IPS-18a (cell line): ENCODE measurements around the gene PDE4D.

Experiments used
- H3K27ac ChIP-seq: one replicate; pipeline ENCODE4 v1.5.1; 2013; ENCODE audit warnings: low read length
- H3K27me3 ChIP-seq: one replicate; pipeline ENCODE4 v1.6.1; 2013; ENCODE audit warnings: mild to moderate bottlenecking, low read length; ENCODE audit not compliant: control insufficient read depth, insufficient read depth
- H3K36me3 ChIP-seq: one replicate; pipeline ENCODE4 v1.6.1; 2013; ENCODE audit warnings: low read depth, low read length; ENCODE audit not compliant: control insufficient read depth
- H3K4me1 ChIP-seq: one replicate; pipeline ENCODE4 v1.6.1; 2013; ENCODE audit warnings: low read depth, low read length; ENCODE audit not compliant: control insufficient read depth
- H3K4me3 ChIP-seq: one replicate; pipeline ENCODE4 v1.5.1; 2013; ENCODE audit warnings: low read length
- H3K9ac ChIP-seq: one replicate; pipeline ENCODE4 v1.6.1; 2013; ENCODE audit warnings: mild to moderate bottlenecking, low read length, moderate library complexity
- H3K9me3 ChIP-seq: one replicate; pipeline ENCODE4 v1.6.1; 2013; ENCODE audit warnings: low read depth, low read length; ENCODE audit not compliant: control insufficient read depth

Gene PDE4D

DNA sequence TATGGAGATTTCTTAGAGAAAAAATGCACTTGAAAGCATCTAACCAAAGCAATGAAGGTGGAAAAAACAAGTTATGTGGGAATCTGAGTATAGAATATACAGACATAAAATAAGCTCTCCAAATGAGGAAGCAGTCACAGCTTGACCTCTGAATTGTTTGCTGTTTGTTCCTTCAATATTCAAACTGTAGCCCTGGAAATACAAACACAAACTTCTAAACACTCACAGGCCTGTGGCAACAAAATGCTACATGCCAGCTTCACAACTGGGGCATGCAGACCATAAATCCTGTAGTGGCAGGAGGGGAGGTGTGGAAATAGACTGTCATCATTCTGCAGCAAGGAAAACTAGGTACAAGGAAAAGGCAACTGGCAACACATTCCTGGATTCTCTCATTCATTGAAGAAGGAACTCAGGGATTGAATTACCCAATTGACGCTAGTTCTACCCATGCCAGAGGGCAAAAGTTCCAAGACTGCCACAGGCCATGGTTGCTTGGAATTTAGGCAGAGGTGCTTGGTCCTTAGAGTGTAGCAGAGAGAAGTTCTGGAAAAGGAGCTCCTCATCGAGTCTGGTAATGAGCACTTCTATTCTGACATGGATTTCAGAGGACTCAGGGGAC, 349.6 kb downstream of the PDE4D start:
- Histone ChIP-seq H3K9ac (no peak overlapping the region), H3K27ac (no peak overlapping the region), H3K27me3 (no peaks in the 10 kb centered on the region), H3K9me3 (no peaks in the 10 kb centered on the region), H3K4me3 (no peak overlapping the region), H3K36me3 (no peaks in the 10 kb centered on the region), H3K4me1 (no peaks in the 10 kb centered on the region)

DNA sequence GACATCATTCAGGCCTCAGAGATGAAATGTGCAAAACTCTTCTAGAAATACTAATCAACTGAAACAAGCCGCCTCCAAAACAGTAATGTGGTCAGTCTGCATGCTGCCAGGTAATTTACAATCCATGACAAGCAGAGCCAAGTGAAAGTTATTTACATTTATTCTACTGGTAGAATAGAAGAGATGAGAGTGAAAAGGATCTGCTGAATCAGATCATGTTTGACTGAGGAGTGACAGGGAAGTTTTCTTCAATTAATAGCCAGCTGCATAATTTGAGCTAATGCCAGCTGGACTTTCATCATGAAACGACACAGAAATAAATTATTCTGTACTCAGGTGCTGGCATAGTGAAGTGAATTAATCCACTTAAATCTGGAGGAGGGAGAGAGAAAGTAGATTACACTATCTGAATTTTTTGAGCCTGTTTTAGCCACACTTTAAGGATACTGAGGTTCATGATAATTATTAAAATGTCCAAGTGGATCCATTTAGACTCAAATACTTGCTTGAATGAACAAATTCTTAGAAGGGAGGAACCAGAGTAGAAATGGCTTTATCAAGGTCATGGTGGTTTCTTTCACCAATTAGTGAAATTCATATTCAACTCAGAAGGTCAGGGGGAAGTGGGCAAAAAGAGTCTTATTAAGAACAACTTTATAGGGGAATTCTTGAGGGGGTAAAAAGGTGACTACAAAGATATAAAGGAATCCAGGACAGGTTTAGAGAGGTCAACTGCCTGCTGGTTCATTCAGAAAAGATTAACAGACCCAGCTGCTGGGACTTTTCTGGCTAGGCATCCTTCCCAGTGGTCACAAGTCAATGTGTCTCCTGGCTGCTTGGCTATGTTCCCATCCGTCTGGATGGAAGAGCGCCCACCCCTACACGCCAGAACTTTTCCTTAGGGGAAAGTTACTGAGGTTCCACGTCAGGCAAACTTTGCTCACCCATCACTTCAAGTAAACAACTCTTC, 350.4 kb downstream of the PDE4D start:
- Histone ChIP-seq H3K4me1 (no peaks in the 10 kb centered on the region), H3K9me3 (no peaks in the 10 kb centered on the region), H3K27ac (no peak overlapping the region), H3K27me3 (no peaks in the 10 kb centered on the region), H3K4me3 (no peak overlapping the region), H3K36me3 (no peaks in the 10 kb centered on the region), H3K9ac (no peak overlapping the region)

DNA sequence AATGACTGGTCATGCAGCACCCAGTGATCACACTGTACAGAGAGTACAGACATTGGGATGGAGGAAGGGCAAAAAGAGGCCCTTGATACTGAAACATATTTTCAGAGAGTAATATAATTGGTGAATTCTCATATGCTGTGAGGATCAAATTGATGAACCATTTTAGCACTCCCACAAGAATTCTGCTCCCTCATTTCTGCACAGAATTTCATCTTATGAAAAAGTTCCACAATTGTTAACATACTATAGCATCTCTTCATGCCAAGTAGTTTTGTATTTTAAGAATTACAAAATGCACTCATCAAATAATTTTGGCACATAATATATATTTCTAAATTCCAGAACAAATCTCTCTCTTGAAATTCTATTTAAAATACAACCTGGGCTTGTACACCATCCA, 351.2 kb downstream of the PDE4D start:
- Histone ChIP-seq H3K4me3 (no peak overlapping the region), H3K27me3 (no peaks in the 10 kb centered on the region), H3K9me3 (no peaks in the 10 kb centered on the region), H3K4me1 (no peaks in the 10 kb centered on the region), H3K36me3 (no peaks in the 10 kb centered on the region), H3K9ac (no peak overlapping the region), H3K27ac (no peak overlapping the region)

DNA sequence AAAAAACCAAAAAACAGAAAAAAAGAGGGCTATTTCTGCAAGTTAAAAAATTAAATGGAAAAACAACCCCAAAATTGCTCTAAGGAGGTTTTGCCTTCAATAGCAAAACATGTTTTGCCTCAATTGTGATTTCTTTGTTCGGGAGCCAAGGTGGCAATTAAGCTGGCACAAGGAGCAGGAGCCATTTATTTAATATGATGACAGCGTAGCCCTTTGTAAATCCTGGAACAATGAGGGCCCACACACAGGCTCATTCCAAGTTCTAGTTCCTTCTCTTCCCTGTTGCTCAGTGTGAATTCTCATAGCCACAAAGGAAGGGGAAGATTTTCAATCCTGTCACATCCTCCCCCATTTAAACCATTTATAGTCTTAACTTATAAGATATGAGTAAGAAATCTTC, 353.2 kb downstream of the PDE4D start:
- Histone ChIP-seq H3K4me1 (no peaks in the 10 kb centered on the region), H3K9me3 (no peaks in the 10 kb centered on the region), H3K36me3 (no peaks in the 10 kb centered on the region), H3K4me3 (no peak overlapping the region), H3K27me3 (no peaks in the 10 kb centered on the region), H3K27ac (no peak overlapping the region), H3K9ac (no peak overlapping the region)

DNA sequence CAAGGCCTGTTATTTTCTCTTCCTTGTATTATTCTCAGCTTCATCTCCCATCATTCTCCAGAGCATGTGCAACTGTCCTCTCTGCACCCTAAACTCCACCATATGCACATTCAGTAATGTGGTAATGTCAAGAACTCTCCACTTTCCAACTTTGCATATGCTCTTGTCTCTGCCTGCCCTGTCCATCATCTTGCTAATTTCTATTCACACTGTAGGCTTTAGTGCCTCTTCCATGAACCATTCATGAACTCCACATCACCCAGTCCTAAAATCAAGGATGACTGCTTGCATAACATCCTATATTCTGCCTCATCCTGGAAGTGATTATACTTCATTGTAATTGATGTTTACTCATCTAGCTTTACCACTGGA, 354.8 kb downstream of the PDE4D start:
- H3K36me3 ChIP-seq: no peaks in the 10 kb centered on the region
- H3K27ac ChIP-seq: no peak overlapping the region
- no peaks in the 10 kb centered on the region for H3K27me3 ChIP-seq
- H3K9me3 ChIP-seq: no peaks in the 10 kb centered on the region
- no peak overlapping the region for H3K4me3 ChIP-seq
- no peak overlapping the region for H3K9ac ChIP-seq
- H3K4me1 ChIP-seq: no peaks in the 10 kb centered on the region

DNA sequence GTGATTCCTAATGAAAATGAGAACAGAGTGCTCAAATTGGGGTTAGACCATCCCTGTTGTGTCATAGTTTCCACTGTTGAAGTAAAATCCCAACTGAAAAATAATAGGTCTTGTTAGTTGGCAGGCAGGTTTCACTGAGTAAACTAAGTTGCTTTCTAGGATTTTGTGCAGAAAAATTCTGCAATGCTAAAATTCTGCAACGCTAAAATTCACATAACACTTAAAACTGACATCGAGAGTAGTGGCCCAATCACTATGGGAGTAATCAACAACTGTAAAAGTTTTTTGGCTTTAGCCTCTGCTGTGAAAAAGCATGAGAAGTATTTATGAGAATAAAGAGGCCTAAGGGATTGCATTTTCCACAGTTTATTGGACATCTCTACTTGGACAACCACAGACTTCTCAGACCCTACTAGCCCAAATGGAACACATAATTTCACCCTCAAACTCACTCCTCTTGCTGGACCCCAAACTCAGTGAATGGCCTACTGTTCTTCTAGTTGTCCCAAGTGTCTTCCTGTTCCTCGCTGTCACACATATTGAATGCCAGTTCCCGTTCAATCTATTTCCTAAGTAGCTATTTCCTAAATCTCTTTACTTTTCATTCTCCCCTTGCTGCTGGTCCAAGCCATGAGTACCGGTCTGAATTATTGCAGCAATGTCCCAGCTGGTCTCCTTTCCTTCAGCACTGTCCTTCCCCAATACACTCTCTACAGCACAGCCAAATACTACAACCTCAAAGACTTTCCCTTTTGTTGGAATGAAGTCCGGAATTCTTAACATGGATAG, 355.4 kb downstream of the PDE4D start:
- H3K4me1 ChIP-seq: peaks cover 4% of the 10 kb centered on the region
- no peak overlapping the region for H3K27ac ChIP-seq
- H3K36me3 ChIP-seq: no peaks in the 10 kb centered on the region
- no peaks in the 10 kb centered on the region for H3K27me3 ChIP-seq
- H3K4me3 ChIP-seq: no peak overlapping the region
- H3K9me3 ChIP-seq: no peaks in the 10 kb centered on the region
- H3K9ac ChIP-seq: no peak overlapping the region

DNA sequence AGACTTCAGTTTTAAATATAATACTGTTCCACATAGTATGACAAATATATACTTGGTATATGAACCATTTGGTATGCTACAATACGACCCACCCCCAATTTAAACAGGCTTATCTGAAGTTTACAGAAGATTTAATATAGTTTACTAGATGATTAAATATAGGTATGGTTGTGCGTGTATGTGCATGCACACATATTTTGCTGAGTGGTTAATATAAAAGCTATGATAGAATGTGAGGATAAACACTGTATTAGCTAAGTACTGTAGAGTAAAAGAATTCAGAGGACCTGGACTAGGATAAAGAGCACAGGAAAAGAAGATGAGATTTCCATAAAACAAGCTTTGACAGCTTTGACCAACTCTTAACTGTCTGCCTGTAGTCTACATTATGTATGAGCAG, 356.7 kb downstream of the PDE4D start:
- no peak overlapping the region for H3K4me3 ChIP-seq
- no peak overlapping the region for H3K9ac ChIP-seq
- H3K27me3 ChIP-seq: no peaks in the 10 kb centered on the region
- H3K36me3 ChIP-seq: no peaks in the 10 kb centered on the region
- no peaks in the 10 kb centered on the region for H3K9me3 ChIP-seq
- H3K4me1 ChIP-seq: peaks cover 4% of the 10 kb centered on the region
- H3K27ac ChIP-seq: no peak overlapping the region

DNA sequence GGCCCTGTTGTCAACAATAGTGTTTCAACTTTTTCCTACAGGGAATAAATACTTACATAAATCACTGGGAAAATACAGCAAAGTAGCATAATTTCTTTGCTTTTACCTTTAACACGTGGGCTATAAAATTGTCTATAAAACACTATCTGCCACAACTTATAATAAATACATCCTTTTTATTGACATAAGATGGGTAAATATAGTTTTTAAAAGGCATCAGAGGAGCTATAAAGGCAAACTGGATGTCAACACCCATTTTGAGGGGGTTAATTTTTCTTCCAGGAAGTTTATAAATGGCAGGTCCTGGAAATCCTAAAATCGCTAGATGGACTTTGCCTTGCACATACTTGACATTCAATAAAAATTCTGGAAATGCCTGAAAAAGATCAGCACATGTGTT, 358.0 kb downstream of the PDE4D start:
- Histone ChIP-seq H3K36me3 (no peaks in the 10 kb centered on the region), H3K9ac (no peak overlapping the region), H3K4me1 (peaks cover 8% of the 10 kb centered on the region), H3K4me3 (no peak overlapping the region), H3K27me3 (no peaks in the 10 kb centered on the region), H3K9me3 (no peaks in the 10 kb centered on the region), H3K27ac (no peak overlapping the region)

DNA sequence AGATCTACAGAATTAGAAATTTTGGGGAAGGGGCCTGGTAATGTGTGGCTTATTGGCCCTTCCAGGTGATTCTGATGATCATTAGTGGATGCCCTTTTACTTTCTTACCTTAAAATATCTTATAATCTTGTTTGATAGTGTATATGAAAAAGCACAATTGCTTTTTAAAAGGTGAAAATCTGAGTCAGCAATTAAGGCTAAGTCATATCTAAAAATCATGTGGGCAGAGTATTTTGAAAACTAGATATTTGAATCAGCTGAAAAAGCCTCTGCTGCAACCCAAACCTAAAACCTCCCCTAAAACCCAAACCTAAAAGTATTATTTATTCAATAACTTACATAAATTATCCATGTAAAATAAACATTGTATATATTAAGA, 359.8 kb downstream of the PDE4D start:
- Histone ChIP-seq H3K27ac (no peak overlapping the region), H3K4me1 (peaks cover 10% of the 10 kb centered on the region), H3K36me3 (no peaks in the 10 kb centered on the region), H3K9ac (no peak overlapping the region), H3K4me3 (no peak overlapping the region), H3K9me3 (no peaks in the 10 kb centered on the region), H3K27me3 (no peaks in the 10 kb centered on the region)

DNA sequence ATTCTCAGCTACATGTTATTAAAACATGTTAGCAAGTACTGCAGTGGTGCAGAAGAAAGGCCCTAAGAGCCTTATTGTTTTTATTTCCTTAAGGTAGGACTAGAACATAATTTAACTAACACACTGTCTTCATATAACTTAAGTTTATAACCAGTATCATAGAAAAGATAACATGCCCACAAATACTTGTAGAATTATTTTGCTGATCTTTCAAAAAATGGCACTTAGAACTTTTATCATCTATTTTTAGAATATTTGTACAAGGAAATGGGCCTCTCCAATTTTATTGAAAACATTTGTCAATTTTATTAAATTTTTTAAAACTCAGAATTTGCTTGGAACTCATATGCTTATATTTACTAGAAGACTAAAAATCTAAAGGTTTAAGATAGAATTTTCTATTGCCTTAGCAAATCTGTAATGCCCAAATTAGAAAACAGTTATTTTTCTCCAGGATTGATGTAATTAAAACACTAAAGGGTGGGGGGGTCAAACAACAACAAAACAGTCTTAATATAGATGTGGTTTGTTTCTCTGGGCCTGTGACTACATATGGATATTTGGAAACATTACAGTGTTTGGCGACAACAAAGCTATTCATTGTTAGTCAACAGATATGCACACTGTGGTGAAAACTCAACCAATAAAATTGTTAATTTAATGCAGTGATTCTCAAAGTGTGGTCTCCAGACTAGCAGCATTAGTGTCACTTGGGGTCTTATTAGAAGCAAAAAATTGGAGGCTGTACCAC, 360.4 kb downstream of the PDE4D start:
- Histone ChIP-seq H3K27ac (no peak overlapping the region), H3K27me3 (no peaks in the 10 kb centered on the region), H3K36me3 (no peaks in the 10 kb centered on the region), H3K4me3 (no peak overlapping the region), H3K9ac (no peak overlapping the region), H3K9me3 (no peaks in the 10 kb centered on the region), H3K4me1 (peaks cover 16% of the 10 kb centered on the region)

DNA sequence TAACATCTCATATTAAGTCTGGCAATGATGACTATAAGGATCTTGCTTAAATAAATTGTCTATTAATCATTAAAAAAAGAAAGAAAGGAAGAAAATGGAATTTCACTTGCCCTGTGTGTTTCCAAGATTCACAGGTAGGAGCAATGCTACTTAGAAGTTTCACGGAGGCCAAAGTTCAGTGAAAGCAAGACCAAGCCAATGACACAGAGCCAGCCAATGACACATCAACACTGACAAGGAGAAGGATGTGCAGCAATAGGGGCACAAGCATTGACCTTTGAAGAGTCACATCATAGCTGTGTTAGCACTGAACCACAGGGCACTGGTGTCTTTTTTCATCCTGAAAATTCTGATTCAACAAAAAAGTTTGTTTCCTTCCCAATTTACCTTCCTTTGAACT, 364.3 kb downstream of the PDE4D start:
- Histone ChIP-seq H3K27me3 (no peaks in the 10 kb centered on the region), H3K9me3 (no peaks in the 10 kb centered on the region), H3K27ac (no peak overlapping the region), H3K9ac (no peak overlapping the region), H3K4me3 (no peak overlapping the region), H3K36me3 (no peaks in the 10 kb centered on the region), H3K4me1 (peaks cover 18% of the 10 kb centered on the region)
